Spinal cord (tissue), 10 donors: ENCODE results near the gene IFI6. TPM values are rescaled to one million over a fixed set of nuclear protein-coding genes. Genes with fewer than 3 reads are reported as not detected.

Experiments used
- DNase-seq, 6 donors: peaks; one replicate each; pipeline versions ENCODE4 v3.0.0 to v3.0.0-alpha.2; 2013 to 2015; ENCODE audit warnings: low spot score in 6 of 6, low read depth in 4 of 6
- H3K27ac ChIP-seq: one replicate; pipeline ENCODE4 v1.5.1; 2013; ENCODE audit warnings: low read depth, low read length, control low read depth
- H3K27me3 ChIP-seq: one replicate; pipeline ENCODE4 v1.6.1; 2013; ENCODE audit warnings: low read length; ENCODE audit not compliant: control insufficient read depth, insufficient read depth
- H3K36me3 ChIP-seq: one replicate; pipeline ENCODE4 v1.6.1; 2013; ENCODE audit warnings: low read length; ENCODE audit not compliant: control insufficient read depth, insufficient read depth
- H3K4me1 ChIP-seq: one replicate; pipeline ENCODE4 v1.6.1; 2013; ENCODE audit warnings: low read length; ENCODE audit not compliant: control insufficient read depth, insufficient read depth
- H3K4me3 ChIP-seq: one replicate; pipeline ENCODE4 v1.5.1; 2013; ENCODE audit warnings: low read depth, low read length, control low read depth
- H3K9me3 ChIP-seq: one replicate; pipeline ENCODE4 v1.6.1; 2013; ENCODE audit warnings: low read length; ENCODE audit not compliant: control insufficient read depth, insufficient read depth
- WGBS: methylation state at CpG from one replicate; pipeline ENCODE4 v1.1.5; 2013; ENCODE audit warnings: missing lambda C conversion rate; ENCODE audit not compliant: insufficient coverage; 5-methylcytosine and 5-hydroxymethylcytosine counted together
- polyA plus RNA-seq, 2 donors: library from polyadenylated mRNA; unstranded; fragments of 120-200 nt; gene quantifications; one replicate each; pipeline ENCODE4 v1.2.1, GENCODE V29; 2013; ENCODE audit not compliant: insufficient read length in 2 of 2
- total RNA-seq, 2 donors: library from RNA; depleted of rRNA in 1 of 2; stranded (reverse); fragments of 120-200 nt in 1 of 2; fragments of >200 nt in 1 of 2; gene quantifications; one replicate each; pipeline versions ENCODE4 v1.2.3 to v1.2.4, GENCODE V29; 2013 to 2014
- donor health status: healthy.

Gene IFI6
- total and polyA plus RNA-seq, 4 donors = 87.6 to 247 (median 115) TPM

GRCh38 chr1:27678747-27679146 lies 6.8 kb upstream of the IFI6 start:
- no peak overlapping the region for H3K27ac ChIP-seq
- H3K9me3 ChIP-seq = peaks cover 6% of the 10 kb centered on the region
- no peaks in the 10 kb centered on the region for H3K27me3 ChIP-seq
- DNase-seq = no peak
- no peaks in the 10 kb centered on the region for H3K4me1 ChIP-seq
- no peaks in the 10 kb centered on the region for H3K36me3 ChIP-seq
- no peak overlapping the region for H3K4me3 ChIP-seq

GRCh38 chr1:27676410-27676809 lies 4.4 kb upstream of the IFI6 start:
- no peaks in the 10 kb centered on the region for H3K27me3 ChIP-seq
- no peak overlapping the region for H3K27ac ChIP-seq
- no peak for DNase-seq
- H3K9me3 ChIP-seq = peaks cover 6% of the 10 kb centered on the region
- no peak overlapping the region for H3K4me3 ChIP-seq
- no peaks in the 10 kb centered on the region for H3K36me3 ChIP-seq
- peaks cover 8% of the 10 kb centered on the region for H3K4me1 ChIP-seq
- no CpG with 5 or more reads among the region's 1 CpG for WGBS

GRCh38 chr1:27672750-27673112 lies 739 bp upstream of the IFI6 start:
- H3K27ac ChIP-seq = peak overlapping the region; percentile 92
- H3K36me3 ChIP-seq = peaks cover 4% of the 10 kb centered on the region
- peaks cover 14% of the 10 kb centered on the region for H3K4me1 ChIP-seq
- no peak for DNase-seq
- no peaks in the 10 kb centered on the region for H3K9me3 ChIP-seq
- H3K27me3 ChIP-seq = no peaks in the 10 kb centered on the region
- H3K4me3 ChIP-seq = peak overlapping the region; percentile 50

- WGBS = 80% methylated on average over 1 of the region's 4 CpGs
- H3K9me3 ChIP-seq = no peaks in the 10 kb centered on the region
- no peak overlapping the region for H3K4me3 ChIP-seq
- peaks cover 6% of the 10 kb centered on the region for H3K36me3 ChIP-seq
- H3K27ac ChIP-seq = no peak overlapping the region
- DNase-seq = no peak
- peaks cover 14% of the 10 kb centered on the region for H3K4me1 ChIP-seq
- H3K27me3 ChIP-seq = no peaks in the 10 kb centered on the region
Observed at GRCh38 chr1:27669876-27670275, 2.1 kb downstream of the IFI6 start.

GRCh38 chr1:27668808-27669723 lies 2.9 kb downstream of the IFI6 start:
- Histone ChIP-seq H3K4me3 (peak overlapping the region; percentile 51), H3K27me3 (no peaks in the 10 kb centered on the region), H3K4me1 (peaks cover 14% of the 10 kb centered on the region), H3K27ac (peak overlapping the region; percentile 33), H3K9me3 (no peaks in the 10 kb centered on the region), H3K36me3 (peaks cover 6% of the 10 kb centered on the region)
- WGBS = 14% methylated on average over 33 of the region's 36 CpGs
- DNase-seq = peak in 3 of 6 donors; percentile 43 to 87 (median 80)

- 78% methylated on average over 32 of the region's 42 CpGs for WGBS
- H3K36me3 ChIP-seq = peaks cover 6% of the 10 kb centered on the region
- no peak for DNase-seq
- peaks cover 14% of the 10 kb centered on the region for H3K4me1 ChIP-seq
- H3K4me3 ChIP-seq = no peak overlapping the region
- H3K27ac ChIP-seq = no peak overlapping the region
- no peaks in the 10 kb centered on the region for H3K9me3 ChIP-seq
- H3K27me3 ChIP-seq = no peaks in the 10 kb centered on the region
Observed at GRCh38 chr1:27668121-27668807, 3.7 kb downstream of the IFI6 start.

- no peak for DNase-seq
- Histone ChIP-seq H3K9me3 (no peaks in the 10 kb centered on the region), H3K36me3 (peaks cover 6% of the 10 kb centered on the region), H3K27ac (no peak overlapping the region), H3K4me1 (peaks cover 18% of the 10 kb centered on the region), H3K4me3 (no peak overlapping the region), H3K27me3 (no peaks in the 10 kb centered on the region)
- WGBS = 65% methylated on average over 4 of the region's 6 CpGs
Observed at GRCh38 chr1:27666791-27667254, 5.2 kb downstream of the IFI6 start.

GRCh38 chr1:27666294-27666693 lies 5.7 kb downstream of the IFI6 start:
- H3K9me3 ChIP-seq = no peaks in the 10 kb centered on the region
- H3K4me3 ChIP-seq = no peak overlapping the region
- H3K36me3 ChIP-seq = peaks cover 6% of the 10 kb centered on the region
- DNase-seq = no peak
- H3K27me3 ChIP-seq = no peaks in the 10 kb centered on the region
- WGBS = 92% methylated on average over 4 of the region's 4 CpGs
- H3K27ac ChIP-seq = no peak overlapping the region
- H3K4me1 ChIP-seq = peaks cover 17% of the 10 kb centered on the region

GRCh38 chr1:27665016-27665651 lies 6.9 kb downstream of the IFI6 start:
- no peak overlapping the region for H3K27ac ChIP-seq
- H3K4me3 ChIP-seq = no peak overlapping the region
- no peaks in the 10 kb centered on the region for H3K27me3 ChIP-seq
- H3K36me3 ChIP-seq = peaks cover 6% of the 10 kb centered on the region
- H3K9me3 ChIP-seq = no peaks in the 10 kb centered on the region
- no peak for DNase-seq
- WGBS = 77% methylated on average over 6 of the region's 9 CpGs
- peaks cover 21% of the 10 kb centered on the region for H3K4me1 ChIP-seq
